Upper lobe of right lung (tissue), 1 donor: ENCODE results near the gene FCGR1A. TPM values are rescaled to one million over a fixed set of nuclear protein-coding genes. Genes with fewer than 3 reads are reported as not detected.
A peak's percentile ranks its signal among the peaks of the same experiment; 100 is the strongest.
"Not testable (repeated sequence)": the region's sequence is repeated elsewhere in the genome, so short reads cannot be mapped to it uniquely, and the experiment has no call there.

Source experiments
- ATAC-seq: fragments of 200-7000 bp; cut with Tn5 transposase; one replicate; pipeline ENCODE4 v1.9.1; 2020; ENCODE audit warnings: mild to moderate bottlenecking, moderate library complexity
- DNase-seq: peaks from one replicate; pipeline ENCODE4 v3.0.0-alpha.2; 2020
- H3K27ac ChIP-seq: fragments of 200-600 bp; one replicate; pipeline ENCODE4 v1.8.0; 2022
- H3K27me3 ChIP-seq: fragments of 200-600 bp; one replicate; pipeline ENCODE4 v1.8.0; 2022; ENCODE audit warnings: mild to moderate bottlenecking
- H3K36me3 ChIP-seq: fragments of 200-600 bp; one replicate; pipeline ENCODE4 v1.8.0; 2022
- H3K4me1 ChIP-seq: fragments of 200-600 bp; one replicate; pipeline ENCODE4 v1.8.0; 2022
- H3K4me3 ChIP-seq: fragments of 200-600 bp; one replicate; pipeline ENCODE4 v1.8.0; 2022; ENCODE audit warnings: mild to moderate bottlenecking
- H3K9me3 ChIP-seq: fragments of 200-600 bp; one replicate; pipeline ENCODE4 v1.8.0; 2022
- intact Hi-C: fragments of 100-400 bp; cut with DNase I; formaldehyde crosslinking; loops from one replicate; pipeline ENCODE4 v1.11.0; 2022
- total RNA-seq: library from RNA; stranded (reverse); fragmentation: NEBNext Ultra II Directional; extraction: Animal tissue kit (Norgen Biotek cat#: 25700); gene quantifications from one replicate; pipeline ENCODE4 v1.2.1, GENCODE V29; 2021
- donor health status: DM: no; HTN: yes; CAD: no; lungs with severe emphysema.

Gene FCGR1A
- total RNA-seq, 1 donor from 2014 or later: 40.9 TPM

GRCh38 chr1:149831764-149832315 is 49.3 kb downstream of the FCGR1A start:
- DNase-seq, H3K27ac ChIP-seq, H3K9me3 ChIP-seq, intact Hi-C loops, H3K27me3 ChIP-seq, H3K4me1 ChIP-seq, H3K4me3 ChIP-seq, H3K36me3 ChIP-seq: not testable (repeated sequence)
- peak; percentile 45 for ATAC-seq

GRCh38 chr1:149832316-149833126 is 50.0 kb downstream of the FCGR1A start:
- peak; percentile 88 for ATAC-seq
- H3K27me3 ChIP-seq, H3K9me3 ChIP-seq, H3K4me1 ChIP-seq, H3K4me3 ChIP-seq, H3K36me3 ChIP-seq, intact Hi-C loops, DNase-seq, H3K27ac ChIP-seq: not testable (repeated sequence)

GRCh38 chr1:149833144-149833543 is 50.6 kb downstream of the FCGR1A start:
- H3K36me3 ChIP-seq, ATAC-seq, intact Hi-C loops, H3K9me3 ChIP-seq, H3K27ac ChIP-seq, DNase-seq, H3K4me1 ChIP-seq, H3K27me3 ChIP-seq, H3K4me3 ChIP-seq: not testable (repeated sequence)

- H3K9me3 ChIP-seq, DNase-seq, intact Hi-C loops, H3K4me3 ChIP-seq, H3K27me3 ChIP-seq, H3K27ac ChIP-seq, H3K36me3 ChIP-seq: not testable (repeated sequence)
- ATAC-seq: peak; percentile 72
- H3K4me1 ChIP-seq: peaks cover 25% of the 10 kb centered on the region
Observed at GRCh38 chr1:149841149-149841548, 58.7 kb downstream of the FCGR1A start.

Other genes with a start within 250 kb of the FCGR1A start
- gene PPIAL4C, start 198.8 kb upstream of the FCGR1A start, total RNA-seq: 1.5 TPM
- 16.5 TPM for gene BOLA1, start 116.9 kb downstream of the FCGR1A start, total RNA-seq
- gene SV2A, start 135.2 kb downstream of the FCGR1A start, total RNA-seq: 1.7 TPM
- 44.5 TPM for gene SF3B4, start 145.1 kb downstream of the FCGR1A start, total RNA-seq
- gene MTMR11, start 154.2 kb downstream of the FCGR1A start, total RNA-seq: 17.1 TPM
- gene OTUD7B, start 228.0 kb downstream of the FCGR1A start, total RNA-seq: 35.3 TPM